GM18907 (cell line): ENCODE results near the gene VPS35.
A peak's percentile ranks its signal among the peaks of the same experiment; 100 is the strongest.
"Not testable (repeated sequence)": the region's sequence is repeated elsewhere in the genome, so short reads cannot be mapped to it uniquely, and the experiment has no call there.

Source experiments
- ATAC-seq: cut with Tn5 transposase; IDR thresholded peaks from one replicate; pipeline ENCODE4 v1.9.1; 2021; ENCODE audit warnings: mild to moderate bottlenecking, moderate library complexity; ENCODE audit not compliant: unreplicated experiment

VPS35 gene

DNA sequence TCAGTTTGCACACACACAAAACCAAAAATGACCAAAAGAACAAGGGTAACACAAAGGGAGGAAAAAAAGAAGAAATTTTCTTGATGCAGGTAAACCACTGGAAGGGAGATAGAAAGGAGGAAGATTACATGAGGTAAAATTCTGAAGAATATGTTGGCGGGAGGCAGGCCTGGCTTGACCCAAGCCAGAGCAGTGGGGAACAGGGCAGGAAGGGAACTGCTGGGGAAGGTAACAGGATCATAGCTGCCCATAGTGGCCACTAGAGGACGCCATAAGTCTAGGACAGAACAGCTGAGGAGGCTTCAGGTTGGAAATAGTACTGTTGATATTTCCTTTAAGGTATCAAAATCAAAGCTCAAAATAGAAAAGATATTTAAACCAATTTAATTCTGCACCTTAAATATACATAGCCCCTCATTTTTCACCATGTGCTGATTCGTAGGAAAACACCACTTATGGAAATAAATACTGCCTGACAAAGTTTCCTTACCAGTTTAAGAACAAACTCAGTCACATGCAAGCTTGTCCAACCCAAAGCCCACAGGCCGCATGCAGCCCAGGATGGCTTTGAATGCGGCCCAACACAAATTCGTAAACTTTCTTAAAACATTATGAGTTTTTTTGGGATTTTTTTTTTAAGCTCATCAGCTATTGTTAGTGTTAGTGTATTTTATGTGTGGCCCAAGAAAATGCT lies 15.5 kb downstream of the VPS35 start:
- ATAC-seq = peak; percentile 88

DNA sequence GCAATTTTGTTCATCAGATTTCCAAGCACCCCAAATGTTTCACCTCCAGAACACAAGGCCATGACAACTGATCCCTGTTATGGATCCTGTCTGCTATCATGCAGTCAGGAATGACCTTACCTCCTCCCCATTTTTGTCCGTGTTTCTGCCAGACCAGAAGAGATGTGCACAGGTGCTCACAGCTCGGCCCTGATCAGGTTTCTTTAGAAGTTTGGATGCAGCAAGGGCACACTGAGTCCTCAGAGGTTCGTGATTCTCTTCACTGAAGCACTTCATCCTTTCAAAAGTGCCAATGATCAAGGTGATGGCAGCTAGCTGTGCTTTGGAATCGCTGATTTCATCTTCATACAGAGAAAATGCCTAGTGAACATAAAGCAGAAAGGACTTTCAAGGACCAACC lies 26.9 kb downstream of the VPS35 start:
- ATAC-seq = no peak

DNA sequence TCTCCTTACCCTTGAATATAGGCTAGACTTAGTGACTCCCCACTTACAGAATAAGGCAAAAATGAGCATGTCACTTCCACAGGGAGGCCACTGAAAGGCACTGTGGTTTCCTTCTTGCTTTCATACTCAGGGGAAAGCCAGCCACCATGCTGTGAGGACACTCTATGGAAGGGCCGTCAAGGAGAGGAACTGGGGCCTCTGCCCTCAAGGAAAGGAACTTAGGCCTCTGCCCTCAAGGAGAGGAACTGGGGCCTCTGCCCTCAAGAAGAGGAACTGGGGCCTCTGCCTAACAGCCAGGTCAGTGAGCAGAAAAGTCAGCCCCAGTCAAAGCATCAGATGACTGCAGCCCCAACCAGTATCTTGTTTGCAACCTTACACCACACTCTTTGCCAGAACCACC lies 30.1 kb downstream of the VPS35 start:
- peak; percentile 97 for ATAC-seq

- ATAC-seq = no peak
Measured at GRCh38 chr16:46651305-46651704, 37.7 kb downstream of the VPS35 start.

GRCh38 chr16:46650254-46650623 lies 38.7 kb downstream of the VPS35 start:
- no peak for ATAC-seq

- no peak for ATAC-seq
Measured at GRCh38 chr16:46649588-46650253, 39.3 kb downstream of the VPS35 start.

DNA sequence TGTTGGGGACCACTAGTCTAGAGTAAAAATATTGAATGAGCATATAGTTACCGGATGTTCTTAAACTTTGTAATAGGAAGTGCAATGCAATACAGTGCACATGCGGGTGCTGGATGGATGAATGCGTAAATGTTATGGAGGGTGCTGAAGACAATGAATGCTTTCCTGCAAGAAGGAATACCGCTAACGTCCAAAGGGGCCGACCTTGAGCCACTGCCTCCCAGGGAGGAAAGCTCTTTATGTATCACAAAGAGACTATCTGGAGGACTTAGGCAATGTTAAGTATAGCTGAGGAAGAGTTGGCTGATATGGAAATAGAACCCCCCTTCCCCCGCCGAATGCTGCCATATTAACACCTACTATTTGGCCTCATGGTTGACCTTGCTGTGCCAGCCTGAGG lies 40.3 kb downstream of the VPS35 start:
- ATAC-seq = no peak

GRCh38 chr16:46638947-46639925 lies 49.7 kb downstream of the VPS35 start:
- ATAC-seq = no peak

GRCh38 chr16:46632778-46633733 lies 55.9 kb downstream of the VPS35 start:
- no peak for ATAC-seq

DNA sequence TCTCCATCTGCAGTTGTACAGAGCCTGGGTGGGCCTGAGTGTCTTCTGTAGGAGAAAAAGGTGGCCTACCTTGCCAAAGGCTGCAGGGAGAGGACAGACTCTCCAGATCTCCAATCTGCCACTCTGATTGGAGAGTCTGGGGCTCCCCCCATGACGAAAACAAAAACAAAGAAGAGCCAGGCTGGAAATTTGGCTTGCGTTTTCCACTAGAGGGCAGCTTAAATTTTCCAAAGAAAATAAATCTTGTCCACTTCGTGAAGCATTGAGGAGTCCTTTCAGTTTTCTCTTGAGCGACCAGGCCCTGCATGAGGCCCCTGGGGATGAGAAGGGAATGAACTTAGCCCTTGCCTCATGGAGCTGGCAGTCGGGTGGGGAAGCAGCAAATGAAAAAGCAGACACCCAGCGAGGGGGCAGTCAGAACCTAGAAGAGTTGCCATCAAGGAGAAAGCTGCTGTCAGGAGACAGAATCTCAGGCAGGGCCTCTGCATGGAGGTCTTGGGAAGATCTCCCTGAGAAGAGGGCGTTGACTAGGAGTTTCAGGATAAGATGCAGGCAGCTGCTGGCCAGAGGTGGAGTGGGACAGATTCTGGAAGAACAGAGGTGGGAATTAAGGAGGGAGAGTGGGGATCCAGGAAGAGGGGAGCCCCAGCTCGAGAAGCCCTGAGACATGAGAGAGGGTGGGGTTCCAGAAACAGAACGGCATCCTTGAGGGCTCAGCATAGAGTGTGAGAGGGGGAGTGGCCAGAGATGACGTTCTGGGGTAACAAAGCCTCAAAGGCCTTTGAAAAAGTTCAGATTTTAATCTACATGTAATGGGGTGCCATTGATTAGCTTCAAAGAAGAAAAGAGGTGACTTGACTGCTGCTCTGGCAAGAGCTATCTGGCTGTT lies 59.4 kb downstream of the VPS35 start:
- no peak for ATAC-seq

DNA sequence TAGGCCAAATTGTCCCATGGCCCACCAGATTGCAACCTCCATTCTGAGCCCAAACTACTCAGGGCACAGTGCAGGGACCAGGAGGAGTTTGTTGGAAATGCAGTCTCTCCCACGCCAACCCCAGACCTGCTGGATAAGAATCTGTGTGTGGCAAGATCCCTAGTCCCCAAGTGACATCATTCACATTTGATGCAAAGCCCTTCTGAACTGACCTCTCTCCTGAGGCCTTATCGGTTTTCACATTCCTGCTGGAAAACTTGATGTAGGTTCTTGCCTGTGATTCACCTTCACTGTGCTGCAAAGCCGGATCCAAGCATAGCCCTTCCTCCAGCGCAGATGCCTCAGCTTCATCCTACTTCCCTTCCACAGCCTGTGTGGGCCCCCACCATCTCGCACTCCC lies 61.2 kb downstream of the VPS35 start:
- ATAC-seq = no peak

DNA sequence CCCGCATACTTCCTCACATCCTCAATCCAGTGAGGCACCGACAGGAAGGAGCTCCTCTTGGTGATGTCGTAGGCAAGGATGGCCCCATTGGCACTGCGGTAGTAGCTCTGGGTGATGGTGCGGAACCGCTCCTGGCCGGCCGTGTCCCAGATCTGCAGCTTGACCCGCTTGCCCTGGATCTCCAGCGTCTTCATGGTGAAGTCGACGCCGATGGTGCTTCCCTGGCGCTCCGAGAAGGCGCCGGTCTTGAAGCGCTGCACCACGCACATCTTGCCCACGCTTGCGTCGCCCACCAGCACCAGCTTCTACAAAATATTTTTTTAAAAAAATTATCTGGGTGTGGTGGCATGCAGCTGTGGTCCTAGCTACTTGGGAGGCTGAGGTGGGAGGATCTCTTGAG lies 62.3 kb downstream of the VPS35 start:
- not testable (repeated sequence) for ATAC-seq

DNA sequence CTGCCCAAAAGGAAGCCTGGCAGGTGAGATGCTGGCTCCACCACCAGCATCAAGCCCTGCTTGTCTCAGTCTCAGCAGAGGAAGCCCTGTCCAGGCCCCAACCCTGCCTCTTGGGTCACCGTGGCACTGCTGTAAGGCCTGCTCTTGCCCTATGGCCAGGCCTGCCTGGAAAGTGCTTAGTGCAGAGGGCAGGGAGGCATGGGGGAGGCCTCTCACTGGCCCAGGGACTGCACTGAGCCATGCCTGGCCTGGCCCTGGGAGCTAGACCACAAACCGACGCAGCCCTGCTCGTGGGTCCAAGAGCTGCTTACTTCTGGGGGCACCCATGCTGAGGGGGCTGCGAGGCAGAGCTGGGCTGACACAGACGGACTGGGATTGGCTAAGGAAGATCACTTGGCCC lies 64.1 kb downstream of the VPS35 start:
- not testable (repeated sequence) for ATAC-seq

DNA sequence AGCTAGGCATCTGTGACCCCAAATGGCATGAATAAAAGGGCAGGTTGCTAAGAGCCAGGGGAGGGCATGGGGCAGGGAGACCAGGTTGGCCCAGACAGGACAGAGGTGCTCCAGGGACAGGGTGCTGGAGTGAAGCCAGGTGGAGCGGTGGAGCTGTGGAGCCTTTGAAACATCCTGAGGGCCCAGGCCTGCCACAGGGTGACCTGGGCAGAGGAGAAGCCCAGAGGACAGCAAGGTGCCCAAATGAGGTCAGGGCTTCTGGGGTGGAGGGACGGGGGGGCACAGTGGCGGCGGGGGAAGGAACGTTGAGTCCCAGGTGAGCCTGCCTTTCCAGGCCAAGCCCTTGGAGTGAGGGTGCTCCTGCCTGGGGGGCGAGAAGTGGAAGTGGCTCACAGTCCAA lies 65.3 kb downstream of the VPS35 start:
- ATAC-seq = not testable (repeated sequence)

- ATAC-seq = not testable (repeated sequence)
Measured at GRCh38 chr16:46623246-46623645, 65.7 kb downstream of the VPS35 start.

- no peak for ATAC-seq
Measured at GRCh38 chr16:46621934-46622676, 66.9 kb downstream of the VPS35 start.

DNA sequence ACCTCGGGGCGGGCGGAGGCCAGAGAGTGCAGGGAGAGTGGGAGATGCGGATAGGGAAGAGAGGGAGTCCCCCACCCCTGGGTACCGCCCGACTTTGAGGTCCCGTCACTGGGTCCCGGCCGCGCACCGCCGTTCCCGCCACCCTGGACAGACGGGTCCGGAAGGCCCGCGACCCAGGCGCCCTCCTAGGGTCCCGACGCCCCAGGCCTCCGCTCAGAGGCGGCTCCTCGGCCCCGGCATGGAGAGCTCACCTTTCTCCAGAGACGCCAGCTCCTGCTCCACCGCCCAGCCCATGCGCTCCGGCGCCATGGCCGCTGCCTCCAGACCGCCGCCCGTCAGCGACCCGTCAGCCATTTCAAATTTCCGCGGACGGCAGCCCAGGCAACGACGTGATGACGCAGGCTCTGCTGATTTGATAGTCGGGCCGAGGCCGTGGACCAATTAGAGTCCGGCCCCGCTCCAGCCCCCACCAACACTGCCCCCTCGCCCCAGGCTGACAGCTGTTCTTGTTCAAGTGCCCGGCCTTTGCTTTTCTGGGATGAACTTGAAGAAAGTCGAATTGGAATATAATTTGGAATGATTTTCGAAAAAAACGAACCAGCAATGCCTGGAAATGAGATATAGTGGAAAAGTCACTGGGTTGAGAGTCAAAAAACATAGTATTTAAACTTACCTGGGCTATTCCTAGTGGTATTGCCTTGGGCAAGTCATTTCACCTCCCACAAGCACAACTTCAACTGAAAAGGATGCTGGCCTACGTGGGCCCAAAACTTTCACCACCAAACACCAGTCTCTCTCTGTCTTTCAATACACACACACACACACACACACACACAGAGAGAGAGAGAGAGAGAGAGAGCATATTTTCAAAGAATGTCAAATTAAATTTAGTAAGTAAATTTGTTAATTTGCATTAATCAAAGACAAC lies 67.7 kb downstream of the VPS35 start, which contains the start of gene SHCBP1:
SHCBP1 (minus strand) TSS at position 374 of the 928 bp plus-strand sequence; CDS start at position 354, 20 bp downstream.
- peak; percentile 96 for ATAC-seq
